Measurements from ENCODE around the gene EML6.

- no peak for TF ChIP-seq SIX5 (IDR thresholded peaks at IDR 0.05; ENCODE audit: low read depth, low read length)
- no peak for TF ChIP-seq CHD2 (IDR thresholded peaks at IDR 0.05; ENCODE audit: low read length)
- no peak for TF ChIP-seq CTCF (IDR thresholded peaks at IDR 0.05; ENCODE audit: control extremely low read depth in 1 of 3, insufficient read depth in 1 of 3, low read depth in 1 of 3, low read length in 3 of 3)
- no peak for TF ChIP-seq POLR2AphosphoS5 (IDR thresholded peaks at IDR 0.05; ENCODE audit: low read depth, low read length)
- no peak for TF ChIP-seq CEBPB (IDR thresholded peaks at IDR 0.05; ENCODE audit: low read depth, low read length)
- no peak for TF ChIP-seq NRF1 (IDR thresholded peaks at IDR 0.05; ENCODE audit: low read depth, low read length)
- TF ChIP-seq POLR2A (IDR thresholded peaks at IDR 0.05; ENCODE audit: control extremely low read depth in 1 of 2, low read depth in 2 of 2, low read length in 2 of 2): no peak
- TF ChIP-seq JUND (IDR thresholded peaks at IDR 0.05; ENCODE audit: low read length): no peak
- TF ChIP-seq TAF1 (IDR thresholded peaks at IDR 0.05; ENCODE audit: low read depth, low read length): no peak
These were observed 49.8 kb downstream of the EML6 start for GRCh38 chr2:54773233-54773632.
